CD4-positive, alpha-beta T cell treated with Interleukin-17A for 1 hour (primary cell): ENCODE results near the gene CDCP2.
"Not testable (repeated sequence)": the region's sequence is repeated elsewhere in the genome, so short reads cannot be mapped to it uniquely, and the experiment has no call there.

Source experiments
- DNase-seq: peaks from one replicate; pipeline ENCODE4 v3.0.0-alpha.2; 2020

Gene CDCP2

GRCh38 chr1:54114001-54114400, 38.8 kb downstream of the CDCP2 start:
- DNase-seq, result no peak

- DNase-seq, result no peak
Observed at GRCh38 chr1:54112705-54113368, 40.0 kb downstream of the CDCP2 start.

- DNase-seq, result no peak
Observed at GRCh38 chr1:54112027-54112426, 40.8 kb downstream of the CDCP2 start.

GRCh38 chr1:54111624-54112023, 41.2 kb downstream of the CDCP2 start:
- no peak for DNase-seq

- no peak for DNase-seq
Observed at GRCh38 chr1:54110996-54111395, 41.8 kb downstream of the CDCP2 start.

- DNase-seq, result no peak
Observed at GRCh38 chr1:54109129-54110090, 43.4 kb downstream of the CDCP2 start.

- DNase-seq, result no peak
Observed at GRCh38 chr1:54108156-54108555, 44.6 kb downstream of the CDCP2 start.

- DNase-seq, result no peak
Observed at GRCh38 chr1:54107131-54107530, 45.7 kb downstream of the CDCP2 start.

- DNase-seq, result no peak
Observed at GRCh38 chr1:54105736-54106269, 47.0 kb downstream of the CDCP2 start.

- DNase-seq, result no peak
Observed at GRCh38 chr1:54105080-54105479, 47.7 kb downstream of the CDCP2 start.

GRCh38 chr1:54104613-54105012, 48.2 kb downstream of the CDCP2 start:
- DNase-seq, result not testable (repeated sequence)

- DNase-seq, result no peak
Observed at GRCh38 chr1:54103414-54103813, 49.4 kb downstream of the CDCP2 start.

- no peak for DNase-seq
Observed at GRCh38 chr1:54100500-54100899, 52.3 kb downstream of the CDCP2 start.

GRCh38 chr1:54099061-54099610, 53.7 kb downstream of the CDCP2 start:
- DNase-seq, result no peak

GRCh38 chr1:54096877-54097240, 55.9 kb downstream of the CDCP2 start:
- DNase-seq, result no peak

- no peak for DNase-seq
Observed at GRCh38 chr1:54096227-54096876, 56.4 kb downstream of the CDCP2 start.

- no peak for DNase-seq
Observed at GRCh38 chr1:54095546-54096226, 57.1 kb downstream of the CDCP2 start.

GRCh38 chr1:54094730-54095105, 58.1 kb downstream of the CDCP2 start:
- DNase-seq, result not testable (repeated sequence)

- no peak for DNase-seq
Observed at GRCh38 chr1:54094001-54094729, 58.6 kb downstream of the CDCP2 start.

- no peak for DNase-seq
Observed at GRCh38 chr1:54091666-54092065, 61.1 kb downstream of the CDCP2 start.

GRCh38 chr1:54088385-54088784, 64.4 kb downstream of the CDCP2 start:
- no peak for DNase-seq

GRCh38 chr1:54086754-54087153, 66.0 kb downstream of the CDCP2 start:
- no peak for DNase-seq
